K562 (cell line): Measurements from ENCODE around the gene C1QTNF9B. TPM values are rescaled to one million over a fixed set of nuclear protein-coding genes. Genes with fewer than 3 reads are reported as not detected.
A peak's percentile ranks its signal among the peaks of the same experiment; 100 is the strongest.

Experiments
- CBFA2T2 ChIP-seq: fragments of 450-650 bp; conservative IDR thresholded peaks from 2 replicates; pipeline ENCODE4 v1.6.1; 2017; ENCODE audit warnings: mild to moderate bottlenecking
- CBFA2T3 ChIP-seq: fragments of 450-650 bp; IDR thresholded peaks from 2 replicates; pipeline ENCODE4 v1.6.1; 2017
- CREM ChIP-seq: IDR thresholded peaks from 2 replicates; pipeline ENCODE4 v1.6.1; 2014; ENCODE audit warnings: antibody characterized with exemption, low read depth
- DIDO1 ChIP-seq: fragments of 450-650 bp; IDR thresholded peaks from 2 replicates; pipeline ENCODE4 v1.6.1; 2016; ENCODE audit warnings: low read depth, missing biosample characterization, missing genetic modification characterization
- DPF2 ChIP-seq: fragments of 450-650 bp; IDR thresholded peaks from 2 replicates; pipeline ENCODE4 v1.6.1; 2016
- E2F3 ChIP-seq: fragments of 250-450 bp; sonication (Bioruptor Pico); IDR thresholded peaks from 2 replicates; pipeline ENCODE4 v1.4.0; 2020; ENCODE audit warnings: mild to moderate bottlenecking
- EP300 ChIP-seq: IDR thresholded peaks from 2 replicates; pipeline ENCODE4 v1.6.1; 2012; ENCODE audit warnings: low read length, improper control_type of control experiment
- FOSL1 ChIP-seq: fragments of 200-800 bp; sonication (Bioruptor generic); conservative IDR thresholded peaks from 2 replicates; pipeline ENCODE4 v1.6.1; 2016; ENCODE audit warnings: missing genetic modification characterization, missing compliant biosample characterization
- HMGN3 ChIP-seq: IDR thresholded peaks from 2 replicates; pipeline ENCODE4 v1.6.1; 2011; ENCODE audit warnings: borderline replicate concordance, low read depth, mild to moderate bottlenecking, mixed read lengths, low read length; ENCODE audit not compliant: insufficient read length; ENCODE audit errors: extremely low read depth
- JUND ChIP-seq, 2 experiments: IDR thresholded peaks; 2 replicates in 1 of 2; 3 replicates in 1 of 2; pipeline ENCODE4 v1.6.1; 2011; ENCODE audit warnings: borderline replicate concordance in 2 of 2, low read depth in 2 of 2, low read length in 2 of 2, improper control_type of control experiment in 1 of 2, missing biosample characterization in 1 of 2, missing genetic modification characterization in 1 of 2, missing genetic modification reagents in 1 of 2
- KDM1A ChIP-seq, 2 experiments: fragments of 450-650 bp; IDR thresholded peaks; 2 replicates each; pipeline ENCODE4 v1.6.1; 2016; ENCODE audit warnings: mild to moderate bottlenecking in 2 of 2
- MAFG ChIP-seq: fragments of 450-650 bp; conservative IDR thresholded peaks from 2 replicates; pipeline ENCODE4 v1.6.1; 2016; ENCODE audit warnings: missing genetic modification characterization, missing compliant biosample characterization
- MEIS2 ChIP-seq: fragments of 450-650 bp; IDR thresholded peaks from 2 replicates; pipeline ENCODE4 v1.6.1; 2014; ENCODE audit warnings: mild to moderate bottlenecking; ENCODE audit not compliant: partially characterized antibody
- NCOR1 ChIP-seq: fragments of 450-650 bp; IDR thresholded peaks from 2 replicates; pipeline ENCODE4 v1.6.1; 2016; ENCODE audit warnings: mild to moderate bottlenecking, moderate library complexity
- NFE2 ChIP-seq: IDR thresholded peaks from 2 replicates; pipeline ENCODE4 v1.6.1; 2014; ENCODE audit warnings: antibody characterized with exemption, low read depth
- PCBP2 ChIP-seq: fragments of 200-400 bp; formaldehyde crosslinking; IDR thresholded peaks from 2 replicates; pipeline ENCODE4 v1.6.1; 2018; ENCODE audit warnings: low read length, low read depth, mild to moderate bottlenecking, moderate library complexity; ENCODE audit not compliant: poor library complexity, severe bottlenecking
- POLR2AphosphoS5 ChIP-seq: IDR thresholded peaks from 2 replicates; pipeline ENCODE4 v1.6.1; 2011; ENCODE audit warnings: mild to moderate bottlenecking, low read depth, low read length, moderate library complexity; ENCODE audit not compliant: control insufficient read depth, insufficient read depth
- SMAD3 ChIP-seq: fragments of 450-650 bp; formaldehyde crosslinking; conservative IDR thresholded peaks from 2 replicates; pipeline ENCODE4 v1.4.0; 2020; ENCODE audit warnings: mild to moderate bottlenecking
- SMARCA4 ChIP-seq: fragments of 450-650 bp; IDR thresholded peaks from 2 replicates; pipeline ENCODE4 v1.6.1; 2016
- SMARCE1 ChIP-seq: fragments of 450-650 bp; IDR thresholded peaks from 2 replicates; pipeline ENCODE4 v1.7.1; 2016; ENCODE audit warnings: mild to moderate bottlenecking
- STAT5A ChIP-seq: IDR thresholded peaks from 2 replicates; pipeline ENCODE4 v1.6.1; 2012; ENCODE audit warnings: low read length, inconsistent platforms, borderline replicate concordance
- TAL1 ChIP-seq: fragments of 450-650 bp; IDR thresholded peaks from 2 replicates; pipeline ENCODE4 v1.6.1; 2016; ENCODE audit warnings: mild to moderate bottlenecking
- TCF3 ChIP-seq: sonication (generic); formaldehyde crosslinking; IDR thresholded peaks from 2 replicates; pipeline ENCODE4 v1.4.0; 2020; ENCODE audit warnings: mild to moderate bottlenecking, missing genetic modification reagents
- TEAD4 ChIP-seq, 2 experiments: sonication (generic) in 1 of 2; formaldehyde crosslinking in 1 of 2; IDR thresholded peaks; 2 replicates each; pipeline versions ENCODE4 v1.6.1 to v1.8.0; 2012 to 2022; ENCODE audit warnings: borderline replicate concordance in 1 of 2, inconsistent platforms in 1 of 2, low read length in 1 of 2, mild to moderate bottlenecking in 1 of 2, missing genetic modification reagents in 1 of 2
- ZFP36 ChIP-seq: fragments of 150-350 bp; IDR thresholded peaks from 2 replicates; pipeline ENCODE4 v1.6.1; 2018; ENCODE audit warnings: low read length, low read depth; ENCODE audit not compliant: partially characterized antibody
- ZNF316 ChIP-seq: fragments of 450-650 bp; IDR thresholded peaks from 2 replicates; pipeline ENCODE4 v1.6.1; 2016
- ZNF75A ChIP-seq: fragments of 450-650 bp; formaldehyde crosslinking; IDR thresholded peaks from 2 replicates; pipeline ENCODE4 v1.4.0; 2020; ENCODE audit warnings: mild to moderate bottlenecking
- polyA plus RNA-seq, 8 experiments: library from polyadenylated mRNA; depleted of rRNA in 4 of 8; stranded (reverse) in 5 of 8; unstranded in 3 of 8; fragments of >200 nt; fragmentation: Nextera tagmentation in 2 of 8; fragmentation: Illumina TruSeq in 1 of 8; extraction: Ambion mirVana in 2 of 8; extraction: Trizol in 1 of 8; gene quantifications; 2 replicates each; pipeline versions ENCODE4 v1.2.1 to v1.2.3, GENCODE V29; 2011 to 2014; ENCODE audit warnings: inconsistent platforms in 1 of 8, missing spikeins in 1 of 8
- total RNA-seq, 7 experiments: library from RNA; depleted of rRNA in 6 of 7; stranded (reverse); fragments of >200 nt in 6 of 7; fragmentation: Illumina TruSeq in 2 of 7; extraction: Trizol in 2 of 7; gene quantifications; 2 replicates each; pipeline versions ENCODE4 v1.2.1 to v1.2.3, GENCODE V29; 2011 to 2021; ENCODE audit warnings: low replicate concordance in 1 of 7

Gene C1QTNF9B
- total and polyA plus RNA-seq, 9 of the 15 experiments (the other 6 are each of a cell fraction or from before 2014, with no cell fraction given), result 0.14 to 0.94 (median 0.35) TPM; not detected in 3

DNA sequence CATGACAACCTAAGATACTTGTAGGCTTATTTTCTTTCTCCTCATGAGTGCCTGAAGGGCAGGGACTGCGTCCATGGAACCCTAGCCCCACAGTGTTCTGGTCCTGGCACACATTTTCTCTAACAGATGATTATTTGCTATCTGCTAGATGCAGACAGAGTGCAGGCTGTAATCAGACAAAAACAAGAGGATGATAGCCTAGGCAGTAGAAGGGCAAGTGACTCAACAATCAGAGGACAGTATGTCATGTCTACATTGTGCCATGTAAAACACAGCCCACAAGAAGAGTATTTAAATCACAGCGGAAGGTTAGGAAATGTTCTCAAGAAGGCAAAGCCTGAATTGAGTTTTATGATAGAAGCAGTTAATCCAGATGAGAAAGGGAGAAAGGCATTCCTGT is 37.4 kb downstream of the C1QTNF9B start (continued):
- TF ChIP-seq JUND (IDR thresholded peaks at IDR 0.05; ENCODE audit: borderline replicate concordance, low read depth, low read length) (peak; percentile 11; the same call in 1 of the 2 replicates), JUND (tag; IDR thresholded peaks at IDR 0.05; ENCODE audit: borderline replicate concordance, low read depth, low read length) (no peak), MAFG (tag) (0 out of 2 replicates have a peak, but pooled peaks have one; percentile 20), HMGN3 (no peak), CREM (no peak), ZNF75A (no peak), DPF2 (peak; percentile 66; the same call in 1 of the 2 replicates), EP300 (peak; percentile 53), TCF3 (CRISPR knock-in tag) (peak; percentile 72), ZFP36 (no peak), NFE2 (0 out of 2 replicates have a peak, but pooled peaks have one; percentile 24), SMARCA4 (peak; percentile 57), CBFA2T2 (peak; percentile 81), MEIS2 (peak; percentile 51), NCOR1 (peak; percentile 75), SMAD3 (CRISPR knock-in tag) (no peak), TEAD4 (IDR thresholded peaks at IDR 0.05; ENCODE audit: low read length) (peak; percentile 79), TEAD4 (CRISPR knock-in tag; IDR thresholded peaks at IDR 0.05; ENCODE audit: borderline replicate concordance) (no peak), E2F3 (CRISPR knock-in tag) (no peak), KDM1A (IDR thresholded peaks at IDR 0.05) (peak; percentile 73 to 75), FOSL1 (peak; percentile 73), PCBP2 (no peak), DIDO1 (tag) (no peak), TAL1 (peak; percentile 86), POLR2AphosphoS5 (peak; percentile 29; the same call in 1 of the 2 replicates), SMARCE1 (0 out of 2 replicates have a peak, but pooled peaks have one; percentile 25), ZNF316 (no peak), CBFA2T3 (peak; percentile 87), STAT5A (peak; percentile 45; the same call in 1 of the 2 replicates)
